K562 treated with DMSO at 1 percent for 4 hours (cell line): ENCODE measurements around the gene PTMS. TPM values are rescaled to one million over a fixed set of nuclear protein-coding genes. Genes with fewer than 3 reads are reported as not detected.

Experiments used
- total RNA-seq: library from RNA; unstranded; fragments of 300-600 nt; gene quantifications from 2 replicates; pipeline ENCODE4 v1.2.3, GENCODE V29; 2022; ENCODE audit not compliant: insufficient read depth

Gene PTMS, protein sequence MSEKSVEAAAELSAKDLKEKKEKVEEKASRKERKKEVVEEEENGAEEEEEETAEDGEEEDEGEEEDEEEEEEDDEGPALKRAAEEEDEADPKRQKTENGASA
- 322 and 327 TPM in 2 replicates for total RNA-seq

DNA sequence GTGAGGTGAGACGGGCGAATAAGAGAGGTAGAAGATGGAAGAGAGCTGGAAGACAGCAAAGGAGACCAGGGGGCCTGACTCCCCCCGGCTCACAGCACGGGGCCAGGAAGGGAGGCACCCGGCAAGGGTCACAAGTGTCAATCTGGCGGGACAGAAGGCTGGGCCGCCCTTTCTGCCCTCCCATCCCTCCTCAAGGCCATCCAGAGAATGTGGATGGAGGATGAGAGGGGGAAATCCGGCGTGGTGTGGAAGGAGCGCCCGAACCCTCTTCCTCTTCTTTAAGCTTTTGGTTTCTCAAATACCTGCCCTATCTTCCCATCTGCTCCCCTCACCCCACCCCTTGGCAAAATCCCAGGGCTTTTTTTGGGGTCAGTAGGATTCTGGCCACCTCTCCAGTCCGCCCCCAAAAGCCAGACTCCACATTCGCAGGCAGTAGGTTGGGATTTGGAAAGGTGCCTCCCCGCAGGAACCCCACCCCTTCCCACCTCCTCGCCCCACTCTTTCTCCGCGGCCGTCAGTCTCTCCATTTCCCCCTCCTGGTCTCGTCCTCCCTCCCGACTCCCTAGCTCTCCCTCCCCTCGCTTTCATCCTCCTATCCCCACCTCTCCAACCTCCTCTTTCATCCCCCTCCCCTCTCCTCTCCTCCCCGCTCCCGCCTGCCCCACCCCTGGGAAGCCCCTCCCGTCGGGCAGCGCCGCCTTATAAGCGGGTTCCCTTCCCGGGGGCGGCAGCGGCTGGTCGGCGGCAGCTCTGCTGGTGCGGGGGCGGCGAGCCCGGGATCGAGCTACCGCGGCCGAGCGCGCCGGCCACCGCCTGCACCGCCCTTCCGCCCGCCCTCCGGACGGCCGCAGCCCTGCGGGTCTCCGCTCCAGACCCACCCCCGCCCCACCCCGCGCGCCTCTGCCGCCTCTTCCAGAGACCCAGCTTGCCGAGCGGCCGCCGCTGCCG, at the start of gene PTMS:
TSS of gene PTMS (plus strand) at position 730 of the 948 bp plus-strand sequence. CDS start 343 bp downstream, outside the sequence.

DNA sequence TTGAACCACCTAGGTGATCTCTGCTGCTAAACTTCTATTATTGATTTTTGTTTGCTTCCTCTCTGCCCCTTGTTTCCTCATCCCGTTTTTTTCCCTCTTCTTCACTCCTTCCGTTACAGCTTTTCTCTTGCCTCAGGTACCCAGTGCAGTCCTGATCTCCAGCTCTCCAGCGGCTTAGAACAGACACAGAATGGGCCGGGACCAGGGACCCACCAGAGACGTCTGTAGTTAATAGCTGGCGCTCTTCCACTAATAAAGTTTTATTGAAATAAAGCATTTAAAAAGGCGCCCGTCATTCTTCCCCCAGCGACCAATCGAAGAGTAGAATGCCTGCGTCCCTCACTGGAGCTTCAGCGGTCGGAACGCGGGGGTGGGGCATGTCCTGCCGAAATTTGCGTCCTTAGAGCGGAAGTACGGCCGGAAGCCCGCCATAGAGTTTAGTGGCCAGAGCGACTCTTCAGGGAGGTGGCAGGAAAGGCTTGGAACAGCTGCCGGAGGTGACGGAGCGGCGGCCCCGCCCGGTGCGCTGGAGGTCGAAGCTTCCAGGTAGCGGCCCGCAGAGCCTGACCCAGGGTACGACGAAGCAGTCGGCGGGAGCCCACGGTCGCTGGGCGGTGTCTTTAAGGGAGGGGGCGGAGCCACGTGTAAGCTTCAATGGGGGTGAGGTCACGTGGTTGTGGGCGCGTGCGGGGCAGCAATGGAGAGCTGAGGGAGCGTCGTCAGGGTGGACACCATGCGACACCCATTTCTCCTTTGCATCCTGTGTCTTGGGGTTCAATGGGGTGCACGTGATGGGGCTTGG, 42.4 kb upstream of the PTMS start, which contains the start of gene COPS7A:
TSS of gene COPS7A (plus strand) at position 440 of the 802 bp plus-strand sequence. CDS start 611 bp downstream, outside the sequence.

DNA sequence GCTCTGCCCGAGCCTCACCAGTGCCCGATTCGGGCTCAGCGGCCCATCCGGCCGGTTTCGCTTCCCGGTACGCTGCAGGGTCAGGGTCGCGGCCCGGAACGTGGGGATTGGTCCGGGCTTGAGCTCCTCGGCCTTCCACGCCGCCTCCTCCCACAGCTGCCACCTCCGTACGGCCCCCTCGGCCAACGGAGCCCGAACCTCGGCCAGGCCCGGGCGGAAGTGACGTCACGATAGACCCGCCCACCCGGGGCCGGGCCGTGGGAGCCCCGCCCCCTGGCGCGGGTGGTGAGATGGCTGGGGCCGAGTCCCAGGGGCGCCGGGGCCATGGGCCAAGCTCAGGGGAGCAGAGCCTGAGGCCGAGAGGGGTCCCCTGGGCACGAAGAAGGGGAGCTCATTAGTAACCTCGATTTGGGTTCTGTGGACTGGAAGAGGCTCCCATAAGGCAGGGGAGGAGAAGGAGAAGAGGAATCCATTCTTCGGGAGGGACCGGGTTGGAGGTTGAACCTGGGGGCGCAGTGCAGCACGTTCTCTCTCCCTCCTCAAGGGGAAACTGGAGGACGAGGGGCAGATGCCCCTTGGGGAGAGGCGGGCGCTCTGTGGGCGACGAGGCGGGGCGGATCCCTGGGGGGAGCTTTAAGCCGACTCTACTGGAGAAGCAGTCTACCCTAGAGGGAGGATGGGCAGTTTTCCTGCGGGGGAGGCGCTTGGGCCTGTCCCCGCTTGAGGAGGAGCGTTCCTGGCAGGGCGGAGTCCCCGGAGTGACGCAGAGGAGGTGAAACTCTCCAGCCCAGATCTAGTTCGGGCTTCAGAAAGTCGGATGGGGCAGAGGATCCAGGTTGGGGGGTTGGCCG, 13.0 kb upstream of the PTMS start, which contains the start of gene MLF2:
TSS of gene MLF2 (minus strand) at position 221 of the 851 bp plus-strand sequence. CDS start 807 bp downstream, outside the sequence.

GRCh38 chr12:6772331-6772695, 6.2 kb downstream of the PTMS start, which contains the start of gene LAG3:
LAG3 (plus strand) TSS chr12:6772520; CDS start chr12:6772853, 333 bp downstream.

GRCh38 chr12:6788972-6789924, 23.1 kb downstream of the PTMS start, which contains the start of gene CD4:
CD4 (plus strand) TSS chr12:6789528; CDS start chr12:6800139, 10,611 bp downstream.

Other genes starting within 250 kb of the PTMS start
- gene GAPDH, start 231.8 kb upstream of the PTMS start, total RNA-seq, result 2,497 and 2,516 TPM in 2 replicates
- 0.48 TPM in 1 of 2 replicates, not detected in the other for gene IFFO1, start 210.3 kb upstream of the PTMS start, total RNA-seq
- 12.4 and 24.6 TPM in 2 replicates for gene NOP2, start 198.1 kb upstream of the PTMS start, total RNA-seq
- gene CHD4, start 159.0 kb upstream of the PTMS start, total RNA-seq, result 215 and 222 TPM in 2 replicates
- gene LPAR5, start 130.4 kb upstream of the PTMS start, total RNA-seq, result 3.5 and 4.3 TPM in 2 replicates
- 6.0 and 7.1 TPM in 2 replicates for gene ACRBP, start 118.9 kb upstream of the PTMS start, total RNA-seq
- gene ING4, start 103.2 kb upstream of the PTMS start, total RNA-seq, result 26.4 and 28.2 TPM in 2 replicates
- 25.5 and 32.4 TPM in 2 replicates for gene ZNF384, start 77.0 kb upstream of the PTMS start, total RNA-seq
- gene PIANP, start 65.5 kb upstream of the PTMS start, total RNA-seq, result not detected in 2 replicates
- gene COPS7A, start 42.3 kb upstream of the PTMS start, total RNA-seq, result 33.5 and 37.2 TPM in 2 replicates
- gene MLF2, start 13.2 kb upstream of the PTMS start, total RNA-seq, result 148 and 156 TPM in 2 replicates
- gene LAG3, start 6.2 kb downstream of the PTMS start, total RNA-seq, result 2.2 and 2.8 TPM in 2 replicates
- not detected in 2 replicates for gene CD4, start 23.2 kb downstream of the PTMS start, total RNA-seq
- 1.8 and 3.1 TPM in 2 replicates for gene GPR162, start 55.5 kb downstream of the PTMS start, total RNA-seq
- gene P3H3, start 62.0 kb downstream of the PTMS start, total RNA-seq, result 11.9 and 14.1 TPM in 2 replicates
- 3.6 and 4.6 TPM in 2 replicates for gene GNB3, start 74.6 kb downstream of the PTMS start, total RNA-seq
- gene CDCA3, start 84.9 kb downstream of the PTMS start, total RNA-seq, result 20.1 and 29.7 TPM in 2 replicates
- 50.5 and 51.1 TPM in 2 replicates for gene USP5, start 85.8 kb downstream of the PTMS start, total RNA-seq
- 475 and 496 TPM in 2 replicates for gene TPI1, start 101.2 kb downstream of the PTMS start, total RNA-seq
- 2.5 and 5.2 TPM in 2 replicates for gene SPSB2, start 106.9 kb downstream of the PTMS start, total RNA-seq
- 4.7 and 5.7 TPM in 2 replicates for gene LRRC23, start 138.5 kb downstream of the PTMS start, total RNA-seq
- gene ENO2, start 148.2 kb downstream of the PTMS start, total RNA-seq, result 33.9 and 35.4 TPM in 2 replicates
- 34.8 and 43.7 TPM in 2 replicates for gene ATN1, start 161.6 kb downstream of the PTMS start, total RNA-seq
- gene RNU7-1, start 177.5 kb downstream of the PTMS start, total RNA-seq, result not detected in 2 replicates
- gene C12orf57, start 177.7 kb downstream of the PTMS start, total RNA-seq, result 524 and 553 TPM in 2 replicates
- 6.5 and 16.4 TPM in 2 replicates for gene PTPN6, start 185.0 kb downstream of the PTMS start, total RNA-seq
- 297 and 310 TPM in 2 replicates for gene PHB2, start 204.3 kb downstream of the PTMS start, total RNA-seq
- gene EMG1, start 204.6 kb downstream of the PTMS start, total RNA-seq, result 7.9 and 15.0 TPM in 2 replicates